IMR-90 (cell line): Measurements from ENCODE around the gene GAS2L3. TPM values are rescaled to one million over a fixed set of nuclear protein-coding genes. Genes with fewer than 3 reads are reported as not detected.

Experiments used
- ATAC-seq: fragments of 200-7000 bp; cut with Tn5 transposase; 2 replicates; pipeline ENCODE4 v1.9.1; 2020; ENCODE audit warnings: low read depth, mild to moderate bottlenecking, moderate library complexity
- BruUV-seq: library from RNA; stranded (reverse); fragments of 400-500 nt; replicated peaks from 2 replicates; lab custom pipeline; 2021; lab: Mats Ljungman, UMichigan
- CTCF ChIA-PET: fragments of 300-600 bp; formaldehyde crosslinking; extraction: SDS; loops from one replicate; lab custom pipeline; 2021; ENCODE audit warnings: antibody characterized with exemption; lab: Yijun Ruan, JAX
- POLR2A ChIA-PET: fragments of 300-600 bp; sonication (Branson Sonifier 250); formaldehyde crosslinking; loops from one replicate; lab custom pipeline; 2022; ENCODE audit warnings: antibody characterized with exemption; ENCODE audit not compliant: unreplicated experiment; lab: Charles Lee
- DNase-seq: peaks from one replicate; pipeline ENCODE4 v3.0.0; 2013
- H2AFZ ChIP-seq: replicated peaks from 2 replicates; pipeline ENCODE3; 2013; ENCODE audit warnings: low read length, mild to moderate bottlenecking; ENCODE audit not compliant: poor library complexity
- H2AK5ac ChIP-seq: 2 replicates; pipeline ENCODE4 v1.6.1; 2013; ENCODE audit warnings: low read depth, low read length, inconsistent platforms
- H2AK9ac ChIP-seq: replicated peaks from 2 replicates; pipeline ENCODE3; 2013; ENCODE audit warnings: mild to moderate bottlenecking, low read depth, low read length, moderate library complexity; ENCODE audit not compliant: poor library complexity
- H2BK120ac ChIP-seq: 2 replicates; pipeline ENCODE4 v1.6.1; 2013; ENCODE audit warnings: low read depth, low read length, inconsistent platforms
- H2BK15ac ChIP-seq: 3 replicates; pipeline ENCODE4 v1.6.1; 2013; ENCODE audit warnings: low read depth, low read length, inconsistent platforms
- H2BK20ac ChIP-seq: 2 replicates; pipeline ENCODE4 v1.6.1; 2013; ENCODE audit warnings: low read depth, mild to moderate bottlenecking, inconsistent platforms, low read length, moderate library complexity
- H2BK5ac ChIP-seq: 2 replicates; pipeline ENCODE4 v1.6.1; 2013; ENCODE audit warnings: mild to moderate bottlenecking, low read depth, low read length, inconsistent platforms; ENCODE audit not compliant: poor library complexity, severe bottlenecking
- H3K14ac ChIP-seq: replicated peaks from 2 replicates; pipeline ENCODE4 v1.6.1; 2013; ENCODE audit warnings: low read depth, low read length, inconsistent platforms
- H3K18ac ChIP-seq: 2 replicates; pipeline ENCODE4 v1.6.1; 2013; ENCODE audit warnings: low read depth, low read length, control low read depth
- H3K23ac ChIP-seq: 2 replicates; pipeline ENCODE4 v1.6.1; 2013; ENCODE audit warnings: low read depth, low read length, inconsistent platforms
- H3K27ac ChIP-seq: 2 replicates; pipeline ENCODE4 v1.5.1; 2013; ENCODE audit warnings: mild to moderate bottlenecking, control low read depth, low read length; ENCODE audit not compliant: insufficient read depth
- H3K27me3 ChIP-seq: 2 replicates; pipeline ENCODE4 v1.6.1; 2013; ENCODE audit warnings: low read length; ENCODE audit not compliant: control insufficient read depth, insufficient read depth
- H3K36me3 ChIP-seq: 2 replicates; pipeline ENCODE4 v1.6.1; 2013; ENCODE audit warnings: low read length, mixed read lengths; ENCODE audit not compliant: control insufficient read depth, insufficient read depth
- H3K4ac ChIP-seq: 2 replicates; pipeline ENCODE4 v1.6.1; 2013; ENCODE audit warnings: low read depth, low read length, inconsistent platforms
- H3K4me1 ChIP-seq: 2 replicates; pipeline ENCODE4 v1.6.1; 2013; ENCODE audit warnings: low read length, mixed read lengths; ENCODE audit not compliant: control insufficient read depth, insufficient read depth
- H3K4me2 ChIP-seq: 2 replicates; pipeline ENCODE4 v1.6.1; 2013; ENCODE audit warnings: low read depth, mild to moderate bottlenecking, control low read depth, low read length, moderate library complexity
- H3K4me3 ChIP-seq: 2 replicates; pipeline ENCODE4 v1.5.1; 2013; ENCODE audit warnings: low read depth, mild to moderate bottlenecking, control low read depth, low read length, moderate library complexity; ENCODE audit not compliant: insufficient read depth
- H3K56ac ChIP-seq: 2 replicates; pipeline ENCODE4 v1.6.1; 2013; ENCODE audit warnings: low read length, inconsistent platforms; ENCODE audit not compliant: insufficient read depth; ENCODE audit errors: extremely low read depth
- H3K79me1 ChIP-seq, 2 experiments: 2 replicates each; pipeline ENCODE4 v1.6.1; 2013; ENCODE audit warnings: low read length in 2 of 2, inconsistent platforms in 1 of 2, low read depth in 1 of 2
- H3K9ac ChIP-seq: 2 replicates; pipeline ENCODE4 v1.6.1; 2013; ENCODE audit warnings: low read depth, low read length, control low read depth
- H3K9me1 ChIP-seq: 2 replicates; pipeline ENCODE4 v1.6.1; 2013; ENCODE audit warnings: low read length, inconsistent platforms; ENCODE audit not compliant: insufficient read depth
- H3K9me3 ChIP-seq: 2 replicates; pipeline ENCODE4 v1.6.1; 2013; ENCODE audit warnings: low read length; ENCODE audit not compliant: control insufficient read depth, insufficient read depth
- H4K20me1 ChIP-seq: 2 replicates; pipeline ENCODE4 v1.6.1; 2013; ENCODE audit warnings: low read length, inconsistent platforms; ENCODE audit not compliant: insufficient read depth
- H4K5ac ChIP-seq: 2 replicates; pipeline ENCODE4 v1.6.1; 2013; ENCODE audit warnings: mild to moderate bottlenecking, low read depth, low read length, control low read depth
- H4K8ac ChIP-seq, 2 experiments: 2 replicates each; pipeline ENCODE4 v1.6.1; 2013; ENCODE audit warnings: low read depth in 2 of 2, low read length in 2 of 2, control low read depth in 1 of 2, inconsistent platforms in 1 of 2
- H4K91ac ChIP-seq: 2 replicates; pipeline ENCODE4 v1.6.1; 2013; ENCODE audit warnings: low read depth, low read length, inconsistent platforms; ENCODE audit not compliant: insufficient read depth
- BHLHE40 ChIP-seq: fragments of 150-350 bp; IDR thresholded peaks from 2 replicates; pipeline ENCODE4 v1.6.1; 2016; ENCODE audit warnings: mild to moderate bottlenecking, low read depth, low read length
- CEBPB ChIP-seq: IDR thresholded peaks from 2 replicates; pipeline ENCODE4 v1.6.1; 2012; ENCODE audit warnings: low read depth, low read length, improper control_type of control experiment
- CHD1 ChIP-seq: IDR thresholded peaks from 2 replicates; pipeline ENCODE4 v1.6.1; 2012; ENCODE audit warnings: low read depth, low read length, improper control_type of control experiment
- CTCF ChIP-seq: conservative IDR thresholded peaks from 2 replicates; pipeline ENCODE4 v1.5.1; 2012; ENCODE audit warnings: mild to moderate bottlenecking, low read depth, low read length, improper control_type of control experiment
- FOS ChIP-seq: fragments of 150-350 bp; IDR thresholded peaks from 2 replicates; pipeline ENCODE4 v1.6.1; 2016; ENCODE audit warnings: low read depth, low read length
- MAFK ChIP-seq: IDR thresholded peaks from 2 replicates; pipeline ENCODE4 v1.6.1; 2012; ENCODE audit warnings: low read depth, low read length, improper control_type of control experiment
- MAZ ChIP-seq: IDR thresholded peaks from 2 replicates; pipeline ENCODE4 v1.6.1; 2012; ENCODE audit warnings: low read depth, mild to moderate bottlenecking, low read length, improper control_type of control experiment, moderate library complexity, borderline replicate concordance
- NFE2L2 ChIP-seq: fragments of 150-350 bp; IDR thresholded peaks from 2 replicates; pipeline ENCODE4 v1.6.1; 2016; ENCODE audit warnings: low read depth, mild to moderate bottlenecking, low read length
- POLR2A ChIP-seq: IDR thresholded peaks from 2 replicates; pipeline ENCODE4 v1.6.1; 2012; ENCODE audit warnings: mild to moderate bottlenecking, low read depth, low read length
- RAD21 ChIP-seq: IDR thresholded peaks from 2 replicates; pipeline ENCODE4 v1.6.1; 2012; ENCODE audit warnings: low read length, improper control_type of control experiment
- RCOR1 ChIP-seq: IDR thresholded peaks from 2 replicates; pipeline ENCODE4 v1.6.1; 2012; ENCODE audit warnings: mild to moderate bottlenecking, low read length, improper control_type of control experiment; ENCODE audit not compliant: insufficient replicate concordance
- RFX5 ChIP-seq: IDR thresholded peaks from 2 replicates; pipeline ENCODE4 v1.8.0; 2012; ENCODE audit warnings: low read depth, mild to moderate bottlenecking, low read length, moderate library complexity
- SMC3 ChIP-seq: fragments of 150-350 bp; IDR thresholded peaks from 2 replicates; pipeline ENCODE4 v1.6.1; 2016; ENCODE audit warnings: low read depth, mild to moderate bottlenecking, antibody characterized with exemption, low read length, moderate library complexity
- USF2 ChIP-seq: fragments of 150-350 bp; IDR thresholded peaks from 2 replicates; pipeline ENCODE4 v1.6.1; 2017; ENCODE audit warnings: mild to moderate bottlenecking, antibody characterized with exemption, low read length, low read depth
- WGBS, 2 experiments: methylation state at CpG; one replicate each; pipeline versions ENCODE4 v1.1.5 to v1.1.7; 2013; ENCODE audit warnings: missing lambda C conversion rate in 2 of 2; ENCODE audit not compliant: insufficient read length in 1 of 2; ENCODE audit errors: extremely low coverage in 2 of 2; 5-methylcytosine and 5-hydroxymethylcytosine counted together
- dilution Hi-C: fragments of 300-500 bp; cut with HindIII; formaldehyde crosslinking; loops from one replicate; pipeline ENCODE4 v1.14.3; 2018; ENCODE audit warnings: low sequenced_read_pairs; ENCODE audit not compliant: unreplicated experiment
- in situ Hi-C: fragments of 300-500 bp; cut with MboI; formaldehyde crosslinking; loops from 3 replicates; pipeline ENCODE4 v1.14.3; 2019; ENCODE audit warnings: low sequenced_read_pairs, inconsistent platforms, mixed read lengths
- intact Hi-C: fragments of 100-400 bp; cut with micrococcal nuclease; formaldehyde crosslinking; loops from 2 replicates; pipeline ENCODE4 v1.10.0; 2022
- polyA plus RNA-seq, 3 experiments: library from polyadenylated mRNA; depleted of rRNA; stranded (reverse); fragments of >200 nt; gene quantifications; 2 replicates each; pipeline ENCODE4 v1.2.3, GENCODE V29; 2012; ENCODE audit warnings: low replicate concordance in 1 of 3
- total RNA-seq: library from RNA; depleted of rRNA; stranded (reverse); fragments of >200 nt; gene quantifications from 2 replicates; pipeline ENCODE4 v1.2.3, GENCODE V29; 2012

The GAS2L3 gene
- total and polyA plus RNA-seq, 2 of the 4 experiments (the other 2 are of a cell fraction): 5.2 to 15.6 TPM

GRCh38 chr12:100528471-100529127 is 44.9 kb upstream of the GAS2L3 start:
- Histone ChIP-seq H3K14ac (no peak overlapping the region), H3K9me3 (no peaks in the 10 kb centered on the region), H3K18ac (no peak overlapping the region), H3K4me1 (no peaks in the 10 kb centered on the region), H2BK120ac (no peak overlapping the region), H3K27ac (no peak overlapping the region), H2BK20ac (no peak overlapping the region), H3K9ac (no peak overlapping the region), H2BK5ac (no peak overlapping the region), H4K8ac (no peak overlapping the region), H3K79me1 (no peaks in the 10 kb centered on the region), H3K4me3 (no peak overlapping the region), H2BK15ac (no peak overlapping the region), H3K36me3 (no peaks in the 10 kb centered on the region), H4K20me1 (no peaks in the 10 kb centered on the region), H2AFZ (no peak overlapping the region), H4K91ac (no peak overlapping the region), H4K5ac (no peak overlapping the region), H2AK9ac (no peak overlapping the region), H3K4me2 (no peak overlapping the region), H3K4ac (no peak overlapping the region), H2AK5ac (no peak overlapping the region), H3K56ac (no peak overlapping the region), H3K23ac (no peak overlapping the region), H3K27me3 (peaks cover 4% of the 10 kb centered on the region; the same call in 1 of the 2 replicates), H3K9me1 (no peaks in the 10 kb centered on the region; the same call in 1 of the 2 replicates)
- in situ Hi-C loops: loop anchor here (25.0 kb wide), 1 partner anchor 166 kb away; the partner anchor contains the start of gene SLC17A8
- ChIA-PET POLR2A (no interaction called here), CTCF (interaction anchor here (0.6 kb wide), 1 partner anchor 493 kb away, joined by 3 read pairs; no protein-coding TSS in a partner anchor)
- intact Hi-C loops: no loop called here
- no peak for DNase-seq
- TF ChIP-seq CEBPB: no peak
- TF ChIP-seq MAFK: no peak
- TF ChIP-seq RCOR1: no peak
- no peak for TF ChIP-seq CTCF
- TF ChIP-seq SMC3: no peak
- no peak for TF ChIP-seq RFX5
- no peak for TF ChIP-seq NFE2L2
- TF ChIP-seq CHD1: no peak
- no peak for TF ChIP-seq FOS
- no peak for TF ChIP-seq USF2
- no peak for TF ChIP-seq MAZ
- TF ChIP-seq POLR2A: no peak
- no peak for TF ChIP-seq RAD21
- TF ChIP-seq BHLHE40: no peak
- no peak for ATAC-seq
- BruUV-seq: no TSS peak
- no CpG with 5 or more reads among the region's 1 CpG for WGBS, 2 experiments
- dilution Hi-C loops: no loop called here
